Tibial artery (tissue), 4 donors: ENCODE results near the gene PLEK2.

Experiments
- DNase-seq, 2 donors: peaks; one replicate each; pipeline ENCODE4 v3.0.0-alpha.2; 2019
- H3K27ac ChIP-seq, 2 donors: fragments of 200-600 bp; sonication (generic) in 1 of 2; 1 replicate in 1 of 2; 2 replicates in 1 of 2; pipeline ENCODE4 v1.5.1; 2018 to 2019; ENCODE audit warnings: mild to moderate bottlenecking in 1 of 2
- H3K27me3 ChIP-seq, 2 donors: fragments of 200-600 bp; sonication (generic) in 1 of 2; one replicate each; pipeline versions ENCODE4 v1.5.1 to v1.6.0; 2016 to 2019
- H3K36me3 ChIP-seq, 3 donors: fragments of 200-600 bp; sonication (generic) in 2 of 3; one replicate each; pipeline ENCODE4 v1.5.1; 2016 to 2019; ENCODE audit warnings: mild to moderate bottlenecking in 2 of 3
- H3K4me1 ChIP-seq, 4 donors: fragments of 200-600 bp; sonication (generic) in 2 of 4; 1 replicate in 3 of 4; 2 replicates in 1 of 4; pipeline ENCODE4 v1.5.1; 2016 to 2019
- H3K4me3 ChIP-seq, 2 donors: fragments of 200-600 bp; sonication (generic) in 1 of 2; 1 replicate in 1 of 2; 2 replicates in 1 of 2; pipeline ENCODE4 v1.5.1; 2018 to 2019; ENCODE audit warnings: mild to moderate bottlenecking in 2 of 2
- H3K9me3 ChIP-seq, 3 donors: fragments of 200-600 bp; sonication (generic) in 1 of 3; one replicate each; pipeline ENCODE4 v1.5.1; 2016 to 2019
- intact Hi-C: fragments of 100-400 bp; cut with DNase I; formaldehyde crosslinking; loops from one replicate; pipeline ENCODE4 v1.15.0; 2023; ENCODE audit warnings: low total_unique reads
- TF ChIP-seq, protein P1 (sequence below), 2 experiments: fragments of 200-600 bp in 1 of 2; fragments of 450-650 bp in 1 of 2; IDR thresholded peaks; one replicate each; pipeline ENCODE4 v1.5.1; 2017 to 2019; ENCODE audit warnings: antibody characterized with exemption in 2 of 2, mild to moderate bottlenecking in 1 of 2, moderate library complexity in 1 of 2

PLEK2 gene

DNA sequence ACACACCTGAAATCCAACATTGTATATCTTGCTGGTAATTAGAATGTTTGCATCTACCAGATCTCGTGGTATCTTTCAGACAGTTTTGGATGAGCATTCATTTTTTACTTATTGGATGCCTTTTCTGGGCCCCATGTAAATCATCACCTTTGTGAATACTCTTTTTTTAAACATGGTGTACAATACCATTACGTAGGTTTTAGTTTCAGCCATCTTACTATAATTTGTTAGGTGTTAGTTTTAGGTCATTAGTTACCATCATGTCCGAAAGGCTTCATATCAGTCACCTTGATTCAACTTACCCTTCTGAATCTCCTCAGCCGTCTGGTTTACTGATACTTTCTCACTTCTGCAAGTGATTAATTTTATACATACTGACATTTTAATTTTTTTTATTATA lies 46.5 kb downstream of the PLEK2 start:
- no peak overlapping the region for H3K27ac ChIP-seq
- no peak for DNase-seq
- no peaks in the 10 kb centered on the region for H3K9me3 ChIP-seq
- no peak overlapping the region for H3K4me3 ChIP-seq
- TF ChIP-seq, protein P1, sequence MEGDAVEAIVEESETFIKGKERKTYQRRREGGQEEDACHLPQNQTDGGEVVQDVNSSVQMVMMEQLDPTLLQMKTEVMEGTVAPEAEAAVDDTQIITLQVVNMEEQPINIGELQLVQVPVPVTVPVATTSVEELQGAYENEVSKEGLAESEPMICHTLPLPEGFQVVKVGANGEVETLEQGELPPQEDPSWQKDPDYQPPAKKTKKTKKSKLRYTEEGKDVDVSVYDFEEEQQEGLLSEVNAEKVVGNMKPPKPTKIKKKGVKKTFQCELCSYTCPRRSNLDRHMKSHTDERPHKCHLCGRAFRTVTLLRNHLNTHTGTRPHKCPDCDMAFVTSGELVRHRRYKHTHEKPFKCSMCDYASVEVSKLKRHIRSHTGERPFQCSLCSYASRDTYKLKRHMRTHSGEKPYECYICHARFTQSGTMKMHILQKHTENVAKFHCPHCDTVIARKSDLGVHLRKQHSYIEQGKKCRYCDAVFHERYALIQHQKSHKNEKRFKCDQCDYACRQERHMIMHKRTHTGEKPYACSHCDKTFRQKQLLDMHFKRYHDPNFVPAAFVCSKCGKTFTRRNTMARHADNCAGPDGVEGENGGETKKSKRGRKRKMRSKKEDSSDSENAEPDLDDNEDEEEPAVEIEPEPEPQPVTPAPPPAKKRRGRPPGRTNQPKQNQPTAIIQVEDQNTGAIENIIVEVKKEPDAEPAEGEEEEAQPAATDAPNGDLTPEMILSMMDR (IDR thresholded peaks at IDR 0.05) = no peak
- H3K4me1 ChIP-seq = peaks cover 0 to 39% (median 26%) of the 10 kb centered on the region in 4 donors
- H3K36me3 ChIP-seq = peaks cover 46 to 53% (median 50%) of the 10 kb centered on the region in 3 donors
- no peaks in the 10 kb centered on the region for H3K27me3 ChIP-seq
- intact Hi-C loops = no loop called here

DNA sequence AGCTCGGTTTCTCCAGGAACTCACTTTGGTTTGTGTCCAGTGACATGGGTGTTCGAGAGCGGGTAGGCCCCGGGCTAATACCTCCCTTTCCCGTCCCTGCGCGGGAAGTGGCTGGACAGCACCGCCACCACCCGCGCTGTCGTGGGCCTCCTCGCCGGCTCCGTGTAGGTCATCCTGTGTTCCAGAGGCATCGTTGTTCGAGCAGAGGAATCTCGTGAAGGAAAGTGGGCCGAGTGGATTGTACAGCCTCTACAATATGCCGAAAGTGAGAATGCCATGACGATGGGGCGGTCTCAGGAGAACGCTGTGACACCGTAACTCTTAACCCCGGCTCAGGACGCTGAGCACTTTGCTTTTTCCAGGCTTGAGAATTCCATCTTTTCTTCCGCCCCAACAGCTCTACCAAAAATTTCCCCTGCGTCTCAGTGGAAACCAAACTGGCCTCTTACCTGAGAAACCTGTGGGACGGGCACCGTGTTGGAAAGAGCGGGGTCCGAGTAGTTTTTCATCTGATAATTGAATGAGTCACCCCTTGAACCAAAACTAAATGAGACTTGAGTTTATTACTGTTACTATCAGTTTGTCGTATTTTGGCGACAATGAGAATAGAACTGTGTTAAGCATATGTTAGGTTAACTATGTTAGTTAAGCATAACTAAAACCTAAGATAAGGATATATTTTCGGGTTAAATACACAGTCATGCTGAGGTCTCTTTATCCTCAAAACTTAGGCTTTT lies 51.3 kb downstream of the PLEK2 start:
- H3K27ac ChIP-seq = peak overlapping the region; percentile 90 to 92
- H3K36me3 ChIP-seq = peaks cover 10 to 12% (median 11%) of the 10 kb centered on the region in 3 donors
- no peak for DNase-seq
- H3K4me1 ChIP-seq = peaks cover 6 to 63% (median 43%) of the 10 kb centered on the region in 4 donors
- H3K9me3 ChIP-seq = no peaks in the 10 kb centered on the region
- H3K27me3 ChIP-seq = no peaks in the 10 kb centered on the region
- TF ChIP-seq, protein P1 (IDR thresholded peaks at IDR 0.05) = no peak
- intact Hi-C loops = no loop called here
- H3K4me3 ChIP-seq = peak overlapping the region; percentile 84 to 91

- Histone ChIP-seq H3K4me3 (peak within 1 kb of the TSS; percentile 84 to 91), H3K27me3 (no peaks in the 10 kb centered on the region), H3K9me3 (no peaks in the 10 kb centered on the region), H3K27ac (peak within 1 kb of the TSS; percentile 90 to 92), H3K36me3 (peaks cover 2 to 5% (median 4%) of the 10 kb centered on the region in 3 donors), H3K4me1 (peaks cover 6 to 63% (median 43%) of the 10 kb centered on the region in 4 donors)
- DNase-seq = peak; percentile 99 to 100
- intact Hi-C loops = no loop called here
- TF ChIP-seq, protein P1 (IDR thresholded peaks at IDR 0.05) = peak; percentile 90 to 96
Measured at GRCh38 chr14:67359775-67360469, 52.0 kb downstream of the PLEK2 start, which contains the start of the genes ATP6V1D and EIF2S1. ATP6V1D (minus strand) TSS chr14:67359804; CDS start chr14:67359698, 106 bp downstream. EIF2S1 (plus strand) TSS chr14:67360328; CDS start chr14:67364768, 4,440 bp downstream.

GRCh38 chr14:67358924-67359774 lies 52.8 kb downstream of the PLEK2 start:
- H3K36me3 ChIP-seq = no peaks in the 10 kb centered on the region
- H3K27me3 ChIP-seq = no peaks in the 10 kb centered on the region
- H3K4me1 ChIP-seq = peaks cover 6 to 63% (median 43%) of the 10 kb centered on the region in 4 donors
- intact Hi-C loops = no loop called here
- TF ChIP-seq, protein P1 (IDR thresholded peaks at IDR 0.05) = no peak
- H3K27ac ChIP-seq = peak overlapping the region; percentile 90 to 92
- peak overlapping the region; percentile 84 to 91 for H3K4me3 ChIP-seq
- DNase-seq = no peak
- H3K9me3 ChIP-seq = no peaks in the 10 kb centered on the region

- no peak overlapping the region for H3K4me3 ChIP-seq
- no peak for DNase-seq
- intact Hi-C loops = no loop called here
Measured at GRCh38 chr14:67357969-67358354, 54.0 kb downstream of the PLEK2 start.

More at GRCh38 chr14:67357969-67358354, 54.0 kb downstream of the PLEK2 start:
- H3K4me1 ChIP-seq = peaks cover 6 to 52% (median 39%) of the 10 kb centered on the region in 4 donors
- H3K27me3 ChIP-seq = no peaks in the 10 kb centered on the region
- TF ChIP-seq, protein P1 (IDR thresholded peaks at IDR 0.05) = no peak
- no peak overlapping the region for H3K27ac ChIP-seq
- no peaks in the 10 kb centered on the region for H3K9me3 ChIP-seq
- H3K36me3 ChIP-seq = no peaks in the 10 kb centered on the region
